ENCODE results near the gene PPM1A.

The PPM1A gene

DNA sequence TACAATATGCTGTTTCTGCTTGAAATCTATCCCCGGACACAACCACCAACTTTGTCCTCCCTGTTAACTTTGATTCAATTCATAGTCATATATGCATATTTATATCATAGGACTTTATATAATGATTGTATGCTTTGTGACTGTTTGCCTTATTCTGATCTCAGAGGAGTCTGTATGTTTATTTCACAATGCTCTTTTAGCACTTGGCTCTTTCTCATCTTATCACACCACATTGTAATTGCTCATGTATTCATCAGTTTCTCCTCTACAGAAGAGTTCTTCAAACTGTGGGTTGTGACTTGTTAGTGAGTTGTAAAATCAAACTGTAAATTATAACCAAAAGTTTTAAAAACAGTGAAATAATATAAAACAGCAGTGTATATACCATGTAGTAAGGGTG lies 21.7 kb upstream of the PPM1A start:
- no peak for DNase-seq

DNA sequence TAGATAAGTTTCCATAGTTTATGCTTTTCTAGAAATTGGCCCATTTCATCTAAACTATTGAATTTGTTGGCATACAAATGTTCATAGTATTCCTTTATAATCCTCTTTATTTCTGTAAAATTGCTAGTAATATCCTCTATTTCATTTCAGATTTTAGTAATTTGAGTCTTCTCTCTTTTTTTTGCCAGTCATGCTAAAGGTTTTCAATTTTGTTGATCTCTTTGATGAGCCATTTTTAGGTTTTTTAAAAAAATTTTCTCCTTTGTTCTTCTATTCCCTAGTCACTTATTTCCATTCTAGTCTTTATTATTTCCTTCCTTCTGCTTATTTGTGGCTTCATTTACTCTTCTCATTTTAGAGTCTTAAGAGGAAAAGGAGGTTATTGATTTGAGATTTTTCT lies 19.4 kb upstream of the PPM1A start:
- DNase-seq, result no peak

DNA sequence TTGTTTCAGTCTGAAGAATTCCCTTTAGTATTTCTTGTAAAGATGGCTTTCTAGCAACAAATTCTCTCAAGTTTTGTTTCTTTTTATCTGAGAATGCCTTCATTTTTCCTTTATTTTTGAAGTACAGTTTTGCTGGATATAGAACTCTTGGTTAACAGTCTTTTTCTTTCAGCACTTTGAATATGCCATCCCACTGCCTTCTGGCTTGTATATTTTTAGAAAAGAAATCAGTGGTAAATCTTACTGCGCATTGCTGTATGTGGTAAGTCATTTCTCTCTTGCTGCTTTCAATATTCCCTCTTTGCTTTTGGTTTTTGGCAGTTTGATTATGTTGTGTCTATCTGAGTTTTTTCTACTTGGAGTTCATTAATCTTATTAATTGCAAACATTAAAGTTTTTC lies 16.8 kb upstream of the PPM1A start:
- DNase-seq, result no peak

DNA sequence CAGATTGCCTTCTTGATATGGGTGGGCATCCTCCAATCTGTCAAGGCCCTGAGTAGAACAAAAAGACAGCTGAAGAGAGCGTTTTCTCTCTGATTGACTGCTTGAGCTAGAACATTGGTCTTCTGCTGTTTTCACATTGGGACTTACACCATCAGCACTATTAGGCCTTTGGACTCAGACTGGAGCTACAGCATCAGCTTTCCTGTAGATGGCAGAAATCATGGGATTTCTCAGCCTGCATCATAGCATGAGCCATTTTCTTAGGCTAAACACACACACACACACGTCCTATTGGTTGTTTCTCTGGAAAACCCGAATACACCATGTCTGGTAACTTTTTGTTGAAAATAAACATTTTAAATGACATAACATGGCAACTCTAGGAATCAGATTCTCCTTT lies 15.8 kb upstream of the PPM1A start:
- no peak for DNase-seq

DNA sequence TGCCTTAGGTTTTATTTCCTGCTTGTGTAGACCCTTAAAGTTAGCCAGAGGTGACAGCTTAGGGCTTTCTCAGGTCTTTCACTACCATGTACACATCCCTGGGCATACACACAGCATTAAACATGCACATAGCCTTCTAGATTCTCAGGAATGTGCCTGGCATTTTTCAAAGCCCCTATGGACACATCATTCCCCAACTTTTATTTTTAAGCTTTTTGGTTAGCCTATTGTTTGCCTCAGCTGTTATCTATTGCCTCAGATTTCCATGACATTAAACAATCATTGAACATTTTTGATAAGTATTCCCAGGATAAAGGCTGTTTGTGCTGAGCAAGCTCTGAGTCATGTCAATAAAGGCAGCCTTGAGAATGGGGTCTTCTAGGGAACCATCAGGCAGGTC lies 15.1 kb upstream of the PPM1A start:
- DNase-seq, result no peak

DNA sequence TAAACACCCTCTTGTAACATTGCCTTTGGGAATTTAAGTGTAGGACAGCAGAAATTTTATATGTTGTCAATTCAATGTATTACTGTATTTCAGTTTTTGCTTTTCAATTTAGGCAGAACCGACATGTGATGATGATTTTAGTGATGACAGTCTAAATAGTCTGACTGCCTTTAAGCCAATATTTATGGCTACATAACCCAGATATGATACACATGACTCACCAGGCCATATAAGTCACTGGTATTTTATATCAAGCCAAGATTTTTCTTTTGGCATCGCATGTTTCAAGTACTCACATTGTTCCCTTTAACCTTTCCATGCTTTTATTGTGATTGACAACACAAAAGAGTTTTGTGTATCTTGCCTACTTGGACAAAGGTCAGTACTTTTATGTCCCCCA lies 13.6 kb upstream of the PPM1A start:
- DNase-seq, result no peak

DNA sequence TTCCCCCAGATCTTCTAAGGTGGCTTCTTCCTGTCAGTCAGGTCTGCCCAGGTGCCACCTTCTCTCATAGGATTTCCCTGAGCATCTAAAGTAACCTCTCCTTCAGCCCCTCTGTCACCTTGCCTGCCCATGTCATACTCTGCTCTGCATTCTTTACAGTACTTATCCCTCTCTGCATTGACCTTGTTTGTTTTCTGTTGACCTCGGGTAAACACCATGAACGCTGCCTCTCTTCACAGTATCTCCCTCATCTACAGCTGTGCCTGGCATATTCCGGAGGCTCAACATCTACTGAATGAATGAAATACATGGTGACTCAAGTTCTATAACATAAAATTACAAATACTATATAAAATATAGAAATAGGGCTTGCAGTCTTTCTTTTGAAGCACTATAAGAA lies 10.1 kb upstream of the PPM1A start:
- no peak for DNase-seq

DNA sequence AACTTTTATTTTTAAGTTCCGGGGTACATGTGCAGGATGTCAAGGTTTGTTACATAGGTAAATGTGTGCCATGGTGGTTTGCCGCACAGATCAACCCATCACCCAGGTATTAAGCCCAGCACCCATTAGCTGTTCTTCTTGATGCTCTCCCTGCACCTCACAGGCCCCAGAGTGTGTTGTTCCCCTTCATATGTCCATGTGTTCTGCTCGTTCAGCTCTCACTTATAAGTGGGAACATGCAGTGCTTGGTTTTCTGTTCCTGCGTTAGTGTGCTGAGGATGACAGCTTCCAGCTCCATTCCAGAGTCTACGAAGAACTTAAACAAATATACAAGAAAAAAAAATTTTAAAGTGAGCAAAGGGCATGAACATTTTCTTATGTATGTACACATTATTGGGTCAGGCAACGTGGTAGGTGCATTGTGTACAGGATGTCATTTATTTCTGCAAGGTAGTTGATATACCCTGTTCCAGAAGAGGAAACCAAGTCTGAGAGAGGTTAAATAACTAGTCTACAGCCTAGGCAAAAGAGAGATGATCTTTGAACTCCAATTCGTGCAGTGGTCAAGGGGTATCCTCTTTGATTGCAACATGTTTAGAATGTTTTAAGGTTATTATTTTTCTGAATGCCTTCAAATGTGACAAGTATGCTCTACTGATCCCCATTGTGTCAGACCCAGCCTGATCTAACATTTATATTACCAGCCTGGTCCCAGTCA lies 8.7 kb upstream of the PPM1A start:
- DNase-seq, result no peak

DNA sequence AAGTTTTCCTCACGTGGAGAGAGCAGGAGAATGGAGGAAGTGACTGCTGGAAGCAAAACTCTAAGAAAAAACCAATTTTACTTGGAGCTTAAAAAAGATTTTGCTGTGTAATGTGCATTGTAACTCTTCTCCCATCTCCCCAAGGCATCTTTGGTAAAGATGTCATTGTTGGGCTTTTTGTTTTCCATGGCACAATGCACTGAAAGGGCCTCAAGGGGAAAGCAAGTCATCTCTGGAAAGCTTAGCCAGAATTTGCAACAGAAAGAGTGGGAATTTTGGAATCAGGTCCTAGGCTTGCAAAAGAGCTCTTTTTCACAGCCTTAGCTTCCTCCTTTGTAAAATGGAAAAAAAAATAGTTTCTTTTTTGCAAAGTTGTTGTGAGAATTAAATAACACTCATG lies 7.9 kb upstream of the PPM1A start:
- DNase-seq, result no peak

DNA sequence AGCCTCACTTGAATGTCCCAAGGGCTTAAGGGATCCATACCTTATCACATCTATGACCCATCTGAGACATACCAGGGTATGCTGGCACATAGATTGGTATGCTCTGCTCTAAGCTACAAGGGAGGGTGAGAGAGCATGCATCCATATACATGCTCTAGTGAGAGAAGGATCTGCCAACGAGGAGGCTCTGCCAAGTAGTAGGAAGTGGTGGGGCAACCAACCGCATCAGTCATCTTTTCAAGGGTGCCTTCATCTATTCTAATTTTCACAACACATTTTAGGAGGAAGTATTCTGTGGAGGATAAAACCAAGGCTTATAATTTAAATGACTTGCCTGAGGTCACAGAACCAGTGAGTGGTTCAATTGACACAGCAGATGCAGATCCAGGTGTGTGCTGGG lies 6.6 kb upstream of the PPM1A start:
- DNase-seq, result no peak

DNA sequence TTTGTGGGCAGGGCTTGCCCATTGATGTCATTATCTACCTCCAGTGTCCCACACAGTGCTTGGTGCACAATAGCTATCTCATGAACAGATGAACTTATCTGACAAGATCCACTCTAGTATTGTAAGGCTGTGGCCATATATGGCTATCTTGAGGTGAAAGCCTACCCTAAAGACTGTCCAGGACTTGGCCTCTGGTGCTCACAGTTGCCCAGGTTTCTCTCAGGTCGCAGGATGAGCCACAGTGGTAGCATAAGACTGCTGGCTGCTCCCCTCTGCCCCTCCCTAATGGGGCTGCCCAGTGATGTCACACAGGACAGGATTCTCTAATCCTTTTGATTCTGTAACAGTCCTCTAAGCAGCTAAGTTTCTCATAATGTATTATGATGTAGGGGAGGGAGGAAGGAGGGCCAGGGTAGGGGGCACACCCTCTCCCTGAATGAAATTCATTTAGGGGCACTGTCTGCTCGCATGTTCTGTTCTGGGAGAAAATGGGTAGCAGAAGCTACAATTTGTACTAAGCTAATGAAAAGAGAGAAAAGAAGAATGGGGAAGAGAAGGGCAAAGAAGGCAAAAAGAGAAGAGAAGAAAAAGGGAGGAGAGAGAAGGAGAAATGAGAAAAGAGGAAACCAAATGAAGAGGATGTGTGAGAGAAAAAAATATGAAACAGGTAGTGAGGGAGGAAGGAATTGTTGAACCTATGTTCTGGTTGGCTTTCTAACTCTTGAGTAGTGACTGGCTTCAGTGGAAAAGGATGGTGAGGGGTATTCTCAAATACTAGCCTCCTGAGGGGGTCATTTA lies 3.4 kb upstream of the PPM1A start:
- no peak for DNase-seq

DNA sequence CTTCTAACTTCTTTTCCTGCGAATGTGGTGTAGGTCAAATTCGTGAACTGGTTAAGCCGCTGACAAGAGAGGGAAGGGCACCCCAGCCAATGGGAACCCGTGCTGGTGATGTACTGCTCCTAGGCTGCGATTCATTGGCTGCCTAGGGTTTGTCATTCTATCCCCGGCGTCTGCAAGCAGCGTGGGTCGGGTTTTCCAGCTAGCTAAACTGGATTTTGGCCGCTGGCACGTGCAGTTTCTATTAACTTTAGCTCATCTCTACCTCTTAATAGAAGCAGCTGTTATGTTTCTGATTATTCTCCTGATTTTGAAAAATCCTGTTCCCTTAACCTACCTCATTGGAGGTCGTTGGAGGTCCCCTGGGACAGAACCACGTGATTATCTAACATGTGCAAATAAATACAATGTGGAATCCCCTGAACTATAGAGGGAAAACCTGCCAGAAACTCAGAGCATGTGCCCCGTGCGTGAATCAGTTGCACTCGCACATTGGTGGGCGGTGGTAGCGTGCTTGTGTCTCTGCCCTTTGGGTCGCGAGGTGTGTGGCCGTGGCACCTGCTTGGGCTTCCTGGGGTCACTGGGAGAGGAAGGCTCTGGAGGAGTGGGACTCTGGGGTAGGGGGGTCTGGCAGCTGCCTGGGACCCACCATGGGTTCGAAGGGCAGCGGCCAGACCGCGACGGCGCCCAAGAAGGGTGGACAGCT lies 876 bp upstream of the PPM1A start:
- peak; percentile 90 for DNase-seq

DNA sequence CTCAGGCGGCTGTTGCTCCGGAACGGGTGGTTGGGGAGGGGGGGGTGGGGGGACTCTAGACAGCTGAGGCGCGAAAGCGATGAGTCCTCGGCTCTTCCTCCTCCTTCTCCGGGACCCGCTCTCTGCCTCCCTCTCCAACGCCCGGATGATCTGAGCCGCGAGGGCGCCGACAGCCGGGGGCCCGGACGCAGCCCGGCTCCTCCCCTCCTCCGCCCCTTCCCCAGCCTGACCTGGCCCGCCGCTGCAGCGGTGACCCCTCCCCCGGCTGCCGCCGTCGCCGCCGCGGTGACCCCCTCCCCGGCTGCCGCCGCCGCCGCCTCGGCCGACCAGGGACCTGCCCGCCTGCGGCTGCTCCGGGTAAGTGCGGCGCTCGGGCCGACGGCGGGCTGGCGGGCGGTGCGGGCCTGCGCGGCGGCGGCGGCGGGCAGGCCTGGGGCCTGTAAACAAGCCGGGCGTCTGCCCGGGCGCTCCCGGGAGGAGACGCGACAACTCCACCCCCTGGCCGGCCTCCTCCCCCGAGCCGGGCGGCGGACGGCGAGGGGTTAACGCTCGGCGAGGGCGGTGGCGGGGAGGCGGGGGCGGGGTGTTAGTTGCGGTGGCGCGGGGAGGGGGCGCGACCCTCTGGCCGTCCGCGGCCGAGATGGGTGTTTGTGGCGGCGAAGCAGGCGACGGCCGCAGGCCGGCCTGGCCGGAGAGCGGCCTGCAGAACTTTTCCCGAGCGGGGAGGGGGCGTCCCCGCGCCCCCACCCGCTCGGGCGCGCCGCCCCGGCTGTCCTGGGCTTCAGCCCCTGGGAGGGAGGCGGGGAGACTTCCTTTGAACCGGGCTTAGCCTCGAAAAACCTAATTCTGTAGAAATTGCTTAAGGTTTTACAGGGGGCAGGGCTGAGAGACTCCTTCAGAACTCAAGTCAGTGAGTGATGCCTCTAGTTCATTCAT lies 568 bp downstream of the PPM1A start:
- DNase-seq, result peak; percentile 67

DNA sequence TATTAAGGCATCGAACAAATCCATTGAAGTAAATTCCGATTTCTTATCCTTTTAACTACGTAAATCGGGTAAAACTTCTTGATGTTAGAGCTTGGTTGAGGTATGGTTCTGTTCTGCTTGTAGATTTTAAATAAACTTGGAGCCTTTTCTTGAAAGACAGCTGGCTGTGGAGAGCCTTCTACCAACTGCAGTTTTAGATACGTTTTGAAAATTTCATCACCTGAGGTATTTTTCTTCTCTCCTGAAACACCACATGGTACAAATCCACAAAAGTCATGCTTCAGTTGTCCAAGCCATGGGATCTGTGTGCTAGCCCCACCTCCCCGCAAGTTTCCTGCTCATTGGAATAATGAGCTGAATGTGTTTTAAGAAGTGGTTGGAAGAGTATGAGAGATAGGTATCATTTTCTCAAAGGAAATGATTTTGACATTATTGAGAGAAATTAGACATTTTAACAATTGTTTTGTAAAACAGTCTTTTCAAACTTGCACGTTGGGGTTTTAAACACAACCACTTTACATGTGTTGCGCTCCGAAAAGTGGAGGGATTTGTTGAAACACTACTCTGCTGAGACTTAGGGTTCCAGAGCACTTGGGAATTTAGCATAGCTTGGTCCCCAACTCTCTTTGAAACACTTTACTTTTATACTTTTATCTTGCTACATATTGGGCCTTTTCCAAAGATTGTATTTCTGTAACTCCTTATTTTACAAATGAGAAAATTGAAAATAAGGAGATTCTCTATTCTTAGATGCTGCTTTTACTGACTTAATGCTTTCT lies 1.4 kb downstream of the PPM1A start:
- peak; percentile 21 for DNase-seq

DNA sequence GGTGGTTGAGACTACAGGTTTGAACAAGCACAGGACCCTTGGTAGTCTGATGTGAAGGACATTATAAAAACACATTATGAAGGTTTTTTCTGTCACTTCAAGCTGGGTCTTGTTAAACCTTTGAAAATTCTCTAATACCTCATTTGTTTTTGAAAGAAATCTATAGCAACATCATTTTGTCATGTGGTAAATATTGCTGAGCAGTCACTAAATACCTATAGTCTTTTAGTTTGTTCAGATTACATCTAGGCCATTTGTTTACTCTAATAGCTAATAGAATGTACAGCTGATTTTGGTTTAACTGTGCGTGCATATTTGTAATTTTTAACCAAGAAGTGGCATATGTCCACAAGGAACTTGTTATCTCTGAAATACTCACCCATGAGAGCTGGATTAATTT lies 2.9 kb downstream of the PPM1A start:
- DNase-seq, result no peak

DNA sequence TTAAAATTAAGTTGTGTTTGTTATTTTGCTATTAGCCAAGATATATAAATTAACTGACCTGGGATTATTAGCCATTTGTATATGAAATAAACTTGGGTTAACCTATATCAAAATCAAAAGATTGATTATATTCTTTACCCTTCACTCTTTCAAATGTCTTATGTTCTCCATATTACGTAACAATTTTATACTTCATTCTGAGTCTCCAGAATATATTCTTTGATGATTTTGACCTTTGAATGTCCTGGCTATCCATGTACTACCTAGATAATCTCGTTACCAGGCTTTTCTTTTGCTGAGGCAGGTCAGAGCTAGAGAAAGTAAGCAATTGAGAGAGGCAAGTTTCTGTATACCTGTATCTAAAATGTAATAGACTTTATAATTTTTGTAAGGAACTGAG lies 3.6 kb downstream of the PPM1A start:
- no peak for DNase-seq

DNA sequence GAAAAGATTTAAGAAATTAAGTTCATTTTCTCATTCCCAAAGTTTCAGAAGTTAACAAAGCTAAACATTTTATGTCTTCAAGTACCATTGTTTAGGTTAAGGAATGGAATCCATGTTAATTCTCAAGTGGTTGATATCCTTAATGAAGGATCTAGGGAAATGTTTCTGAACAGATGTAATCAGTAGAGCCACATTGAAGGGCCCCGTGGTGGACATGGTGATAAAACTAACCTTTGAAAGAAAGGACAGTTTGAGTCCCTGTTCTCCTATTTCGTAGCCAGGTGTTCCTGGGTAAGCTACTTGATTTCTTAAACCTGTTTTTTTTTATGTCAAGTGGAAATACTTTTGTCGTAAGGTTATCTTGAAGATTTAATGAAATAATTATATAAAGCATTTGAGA lies 4.6 kb downstream of the PPM1A start:
- DNase-seq, result no peak

DNA sequence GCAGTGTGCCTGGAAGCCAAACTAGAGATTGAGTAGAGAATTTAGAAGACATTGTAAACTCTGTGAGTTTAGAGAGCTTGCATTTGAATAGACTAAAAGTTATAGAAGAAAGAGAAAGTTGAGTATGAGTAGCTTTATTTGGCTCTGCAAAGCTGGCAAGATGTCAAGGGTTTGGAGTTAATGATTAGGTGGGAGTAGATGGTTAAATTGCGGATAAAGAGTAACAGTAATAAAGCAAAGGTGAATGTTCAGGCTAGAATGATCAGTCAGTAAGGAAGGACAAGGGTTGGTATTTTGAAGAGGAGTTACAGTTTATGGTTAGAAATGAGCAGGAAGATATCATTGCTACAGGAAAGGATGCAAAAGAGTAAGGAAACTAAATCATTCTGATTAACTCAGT lies 5.2 kb downstream of the PPM1A start:
- no peak for DNase-seq

DNA sequence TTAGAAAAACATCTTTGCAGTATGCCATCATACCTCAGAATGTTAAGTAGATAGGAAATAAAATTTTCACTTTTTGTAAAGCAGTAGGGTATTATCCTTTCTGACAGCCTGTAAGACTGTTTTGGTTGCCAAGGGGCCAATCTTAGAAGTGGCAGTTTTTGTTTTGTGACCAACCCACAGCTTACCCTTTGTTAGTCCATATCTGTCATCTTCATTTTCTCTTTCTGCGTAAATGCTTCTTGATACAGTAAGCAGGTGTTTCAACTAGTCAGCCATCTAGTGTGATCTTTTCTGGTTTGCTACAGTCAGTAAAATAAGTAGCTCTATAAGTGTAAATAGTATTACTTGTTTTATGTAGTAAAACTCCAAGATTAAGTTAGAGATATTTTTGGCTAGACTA lies 8.8 kb downstream of the PPM1A start:
- DNase-seq, result no peak

DNA sequence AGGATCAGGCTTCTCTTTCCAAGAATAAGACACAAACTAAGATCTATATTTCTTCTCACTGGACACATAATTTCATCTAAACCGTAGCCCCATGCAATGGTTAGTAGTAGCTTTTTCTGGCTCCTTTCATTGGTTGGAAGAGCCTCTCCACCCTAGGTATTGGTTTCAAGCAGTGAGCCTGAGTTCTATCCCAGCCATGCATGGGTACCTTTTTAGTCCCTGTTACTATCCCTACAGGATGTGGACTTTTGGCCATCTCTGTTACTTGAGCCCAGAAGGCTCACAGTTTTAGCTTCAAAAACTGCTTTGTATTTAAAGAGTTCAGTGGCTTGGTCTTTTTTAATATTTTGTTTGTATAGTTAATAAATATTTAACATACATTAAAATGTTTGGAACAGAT lies 16.1 kb downstream of the PPM1A start:
- DNase-seq, result no peak

DNA sequence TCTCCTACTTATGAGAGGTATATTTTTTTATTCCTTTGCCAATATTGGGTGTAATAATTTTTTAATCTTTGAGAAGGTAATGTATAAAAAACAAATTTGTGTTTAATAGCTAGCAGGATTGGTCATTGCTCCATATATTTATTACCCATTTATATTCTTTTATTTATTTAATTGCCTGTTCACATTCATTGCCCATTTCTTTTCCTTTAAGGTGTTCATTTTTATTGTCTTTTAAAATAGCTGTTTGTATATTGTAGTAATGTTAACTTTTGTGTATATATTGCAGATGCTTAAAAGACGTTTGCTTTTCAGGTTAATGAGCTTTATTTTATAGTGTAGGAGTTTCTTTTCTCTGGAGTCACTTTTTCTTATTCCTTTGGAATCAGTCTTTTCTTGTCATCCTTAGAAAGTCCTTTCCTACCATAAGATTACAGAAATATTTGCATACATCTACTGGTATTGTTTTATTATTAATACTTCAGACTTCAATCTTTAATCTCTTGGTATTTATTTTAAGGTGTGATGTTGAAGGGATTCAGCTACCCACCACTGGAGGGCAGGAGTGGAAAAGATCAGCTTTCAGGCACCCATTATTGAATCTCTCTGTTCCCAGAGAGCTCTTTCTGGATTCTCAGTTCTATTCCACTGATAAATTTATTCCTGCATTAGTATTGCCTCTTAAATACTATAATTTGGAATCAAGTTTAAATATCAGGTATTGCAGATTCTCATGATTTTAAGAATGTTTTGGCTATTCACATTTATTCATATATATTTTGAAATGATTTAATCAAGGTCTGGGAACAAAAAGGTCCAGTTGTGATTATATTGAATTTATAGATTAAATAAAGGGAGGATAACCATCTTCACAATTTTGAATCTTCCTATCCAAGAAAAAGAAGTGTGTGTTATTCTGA lies 17.3 kb downstream of the PPM1A start:
- no peak for DNase-seq

Data from NCI-H2227 treated with DMSO at 0.1 percent for 48 hours (cell line).